Gastrocnemius medialis (tissue), 4 donors: ENCODE results near the gene ANKS1B.
A peak's percentile ranks its signal among the peaks of the same experiment; 100 is the strongest.

ENCODE experiments used
- POLR2A ChIP-seq, 2 donors: fragments of 450-650 bp; IDR thresholded peaks; one replicate each; pipeline ENCODE4 v1.6.1; 2017; ENCODE audit warnings: antibody characterized with exemption in 2 of 2, mild to moderate bottlenecking in 2 of 2, moderate library complexity in 2 of 2
- TF ChIP-seq, protein P1 (sequence below), 5 experiments: fragments of 450-650 bp in 3 of 5; fragments of 200-600 bp in 2 of 5; sonication (generic) in 2 of 5; IDR thresholded peaks in 4 of 5; conservative IDR thresholded peaks in 1 of 5; 1 replicate in 4 of 5; 2 replicates in 1 of 5; pipeline ENCODE4 v1.5.1; 2016 to 2019; ENCODE audit warnings: antibody characterized with exemption in 5 of 5, mild to moderate bottlenecking in 3 of 5, moderate library complexity in 3 of 5

DNA sequence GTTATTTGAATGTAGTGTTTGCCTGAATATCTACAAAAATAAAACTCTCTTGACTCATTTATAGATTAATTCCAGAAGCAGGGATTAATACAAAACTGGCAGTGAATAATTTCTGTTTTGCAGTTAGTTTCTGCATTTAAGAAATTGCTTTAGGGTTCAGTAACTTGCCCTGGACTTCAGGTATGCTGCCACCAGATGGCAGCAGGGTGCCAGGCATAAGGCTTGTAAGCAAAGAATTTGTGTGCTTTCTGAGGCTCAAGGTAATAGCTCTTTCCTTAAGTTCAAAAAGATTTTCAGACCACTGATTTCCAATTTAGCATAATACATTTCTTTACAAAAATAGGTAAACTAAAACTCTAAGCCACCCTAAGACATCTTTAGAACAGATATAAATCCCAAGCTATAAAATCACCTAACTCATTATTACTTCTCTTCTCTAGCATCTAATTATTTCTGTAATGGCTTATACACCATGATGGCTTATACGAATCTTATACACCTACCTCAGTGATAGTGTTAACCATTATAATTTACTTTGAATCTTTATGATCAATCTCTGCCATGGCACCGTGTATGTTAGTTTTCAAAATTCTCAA is 941.3 kb downstream of the ANKS1B start:
- TF ChIP-seq, protein P1, sequence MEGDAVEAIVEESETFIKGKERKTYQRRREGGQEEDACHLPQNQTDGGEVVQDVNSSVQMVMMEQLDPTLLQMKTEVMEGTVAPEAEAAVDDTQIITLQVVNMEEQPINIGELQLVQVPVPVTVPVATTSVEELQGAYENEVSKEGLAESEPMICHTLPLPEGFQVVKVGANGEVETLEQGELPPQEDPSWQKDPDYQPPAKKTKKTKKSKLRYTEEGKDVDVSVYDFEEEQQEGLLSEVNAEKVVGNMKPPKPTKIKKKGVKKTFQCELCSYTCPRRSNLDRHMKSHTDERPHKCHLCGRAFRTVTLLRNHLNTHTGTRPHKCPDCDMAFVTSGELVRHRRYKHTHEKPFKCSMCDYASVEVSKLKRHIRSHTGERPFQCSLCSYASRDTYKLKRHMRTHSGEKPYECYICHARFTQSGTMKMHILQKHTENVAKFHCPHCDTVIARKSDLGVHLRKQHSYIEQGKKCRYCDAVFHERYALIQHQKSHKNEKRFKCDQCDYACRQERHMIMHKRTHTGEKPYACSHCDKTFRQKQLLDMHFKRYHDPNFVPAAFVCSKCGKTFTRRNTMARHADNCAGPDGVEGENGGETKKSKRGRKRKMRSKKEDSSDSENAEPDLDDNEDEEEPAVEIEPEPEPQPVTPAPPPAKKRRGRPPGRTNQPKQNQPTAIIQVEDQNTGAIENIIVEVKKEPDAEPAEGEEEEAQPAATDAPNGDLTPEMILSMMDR (IDR thresholded peaks at IDR 0.05 in 4 of 5, conservative IDR thresholded peaks at IDR 0.05 in 1 of 5) = peak; percentile 51 to 86 (median 60)
- no peak for TF ChIP-seq POLR2A (IDR thresholded peaks at IDR 0.05)
